ENCODE results near the gene RNF208.
A peak's percentile ranks its signal among the peaks of the same experiment; 100 is the strongest.

Gene RNF208

GRCh38 chr9:137227054-137227852 is 5.2 kb upstream of the RNF208 start, which contains the start of gene RNF224 (continued):
- TF ChIP-seq ZNF555 (tag by site-specific recombination; conservative IDR thresholded peaks at IDR 0.05) (no peak), TCF7L2 (IDR thresholded peaks at IDR 0.05; ENCODE audit: borderline replicate concordance, low read depth, low read length) (no peak), ZNF18 (tag by site-specific recombination; IDR thresholded peaks at IDR 0.05) (no peak), ZNF449 (tag by site-specific recombination; IDR thresholded peaks at IDR 0.05) (no peak), ZNF791 (tag by site-specific recombination; IDR thresholded peaks at IDR 0.05) (no peak), BCL6B (tag by site-specific recombination; IDR thresholded peaks at IDR 0.05) (no peak), ZNF174 (tag by site-specific recombination; IDR thresholded peaks at IDR 0.05) (no peak), ATF2 (tag by site-specific recombination; IDR thresholded peaks at IDR 0.05; ENCODE audit: low read depth) (no peak), ZNF280D (tag by site-specific recombination; IDR thresholded peaks at IDR 0.05) (no peak), KLF10 (tag by site-specific recombination; IDR thresholded peaks at IDR 0.05) (no peak), ZNF266 (tag by site-specific recombination; IDR thresholded peaks at IDR 0.05; ENCODE audit: low read depth) (no peak), GLIS2 (tag by site-specific recombination; IDR thresholded peaks at IDR 0.05) (peak; percentile 77; the same call in 1 of the 2 replicates), ZNF335 (tag by site-specific recombination; conservative IDR thresholded peaks at IDR 0.05) (no peak), RBAK (tag by site-specific recombination; IDR thresholded peaks at IDR 0.05) (no peak), PRDM2 (tag by site-specific recombination; IDR thresholded peaks at IDR 0.05; ENCODE audit: borderline replicate concordance) (no peak), ZNF670 (tag by site-specific recombination; IDR thresholded peaks at IDR 0.05; ENCODE audit: low read depth) (no peak), ZNF350 (tag by site-specific recombination; IDR thresholded peaks at IDR 0.05) (no peak), ZBTB49 (tag by site-specific recombination; IDR thresholded peaks at IDR 0.05; ENCODE audit: low read depth) (no peak), GLI4 (tag by site-specific recombination; IDR thresholded peaks at IDR 0.05) (no peak), ZSCAN16 (tag by site-specific recombination; IDR thresholded peaks at IDR 0.05) (no peak), ZNF16 (tag by site-specific recombination; IDR thresholded peaks at IDR 0.05; ENCODE audit: low read depth) (no peak)

Data from HEK293 (cell line).